Testis (tissue), 3 donors: Measurements from ENCODE around the gene PDE4B. TPM values are rescaled to one million over a fixed set of nuclear protein-coding genes. Genes with fewer than 3 reads are reported as not detected.
"Not testable (repeated sequence)": the region's sequence is repeated elsewhere in the genome, so short reads cannot be mapped to it uniquely, and the experiment has no call there.

Experiments used
- DNase-seq: peaks from one replicate; pipeline ENCODE4 v3.0.0-alpha.2; 2019
- H3K27ac ChIP-seq, 2 donors: fragments of 200-600 bp; sonication (generic); one replicate each; pipeline ENCODE4 v1.5.1; 2019
- H3K27me3 ChIP-seq: fragments of 200-600 bp; sonication (generic); one replicate; pipeline ENCODE4 v1.5.1; 2019
- H3K36me3 ChIP-seq: fragments of 200-600 bp; sonication (generic); one replicate; pipeline ENCODE4 v1.5.1; 2017; ENCODE audit warnings: low read depth; ENCODE audit errors: missing control alignments
- H3K4me1 ChIP-seq: fragments of 200-600 bp; sonication (generic); one replicate; pipeline ENCODE4 v1.5.1; 2019
- H3K4me3 ChIP-seq, 2 donors: fragments of 200-600 bp; sonication (generic); one replicate each; pipeline ENCODE4 v1.5.1; 2017 to 2019
- H3K9me3 ChIP-seq: fragments of 200-600 bp; sonication (generic); one replicate; pipeline ENCODE4 v1.5.1; 2017
- POLR2A ChIP-seq: fragments of 450-650 bp; IDR thresholded peaks from one replicate; pipeline ENCODE4 v1.6.1; 2017; ENCODE audit warnings: antibody characterized with exemption, mild to moderate bottlenecking, moderate library complexity
- WGBS, 2 donors: methylation state at CpG; one replicate each; pipeline ENCODE4 v1.1.5; 2018; 5-methylcytosine and 5-hydroxymethylcytosine counted together
- intact Hi-C: fragments of 100-400 bp; cut with DNase I; formaldehyde crosslinking; loops from one replicate; pipeline ENCODE4 v1.15.1; 2023; ENCODE audit warnings: low total_unique reads
- polyA plus RNA-seq: library from polyadenylated mRNA; stranded (reverse); fragments of 350-450 nt; fragmentation: Illumina TruSeq; extraction: RNeasy Lipid Tissue Mini Kit (QIAGEN cat#74804); gene quantifications from one replicate; pipeline ENCODE4 v1.2.3, GENCODE V29; 2014; ENCODE audit warnings: low read depth, low replicate concordance; ENCODE audit not compliant: insufficient read depth
- total RNA-seq, 2 donors: library from RNA; depleted of rRNA; stranded (reverse); fragments of >200 nt; gene quantifications; one replicate each; pipeline ENCODE4 v1.2.3, GENCODE V29; 2016
- TF ChIP-seq, protein P1 (sequence below), 3 experiments: fragments of 450-650 bp in 2 of 3; fragments of 200-600 bp in 1 of 3; sonication (generic) in 1 of 3; IDR thresholded peaks; one replicate each; pipeline ENCODE4 v1.5.1; 2016 to 2019; ENCODE audit warnings: antibody characterized with exemption in 3 of 3, mild to moderate bottlenecking in 2 of 3, moderate library complexity in 1 of 3

PDE4B gene
- total and polyA plus RNA-seq, 3 donors from 2014 or later, result 11.5 to 16.1 (median 12.4) TPM

DNA sequence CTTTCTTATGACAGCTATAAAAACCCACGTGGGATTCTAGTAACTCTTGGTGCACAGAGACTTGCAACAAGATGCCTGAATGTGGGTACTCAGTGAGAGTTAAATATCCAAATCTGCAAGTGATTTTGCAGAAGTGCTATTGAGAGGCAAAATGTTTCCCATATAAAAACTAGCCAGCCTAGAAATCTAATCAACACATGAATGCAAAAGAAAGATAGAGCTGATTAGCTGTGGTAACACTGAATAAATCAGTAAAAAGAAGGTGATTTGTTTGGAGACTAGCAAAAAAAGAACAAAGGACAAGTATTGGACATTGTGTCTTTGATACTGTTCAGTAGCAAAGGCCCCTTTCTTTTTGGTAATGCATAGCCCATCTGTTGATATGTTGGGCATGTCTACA, 527.5 kb downstream of the PDE4B start:
- Histone ChIP-seq H3K9me3 (no peaks in the 10 kb centered on the region), H3K27ac (no peak overlapping the region), H3K4me3 (no peak overlapping the region), H3K4me1 (no peaks in the 10 kb centered on the region), H3K36me3 (no peaks in the 10 kb centered on the region), H3K27me3 (no peaks in the 10 kb centered on the region)
- no peak for DNase-seq
- intact Hi-C loops, result no loop called here
- TF ChIP-seq, protein P1, sequence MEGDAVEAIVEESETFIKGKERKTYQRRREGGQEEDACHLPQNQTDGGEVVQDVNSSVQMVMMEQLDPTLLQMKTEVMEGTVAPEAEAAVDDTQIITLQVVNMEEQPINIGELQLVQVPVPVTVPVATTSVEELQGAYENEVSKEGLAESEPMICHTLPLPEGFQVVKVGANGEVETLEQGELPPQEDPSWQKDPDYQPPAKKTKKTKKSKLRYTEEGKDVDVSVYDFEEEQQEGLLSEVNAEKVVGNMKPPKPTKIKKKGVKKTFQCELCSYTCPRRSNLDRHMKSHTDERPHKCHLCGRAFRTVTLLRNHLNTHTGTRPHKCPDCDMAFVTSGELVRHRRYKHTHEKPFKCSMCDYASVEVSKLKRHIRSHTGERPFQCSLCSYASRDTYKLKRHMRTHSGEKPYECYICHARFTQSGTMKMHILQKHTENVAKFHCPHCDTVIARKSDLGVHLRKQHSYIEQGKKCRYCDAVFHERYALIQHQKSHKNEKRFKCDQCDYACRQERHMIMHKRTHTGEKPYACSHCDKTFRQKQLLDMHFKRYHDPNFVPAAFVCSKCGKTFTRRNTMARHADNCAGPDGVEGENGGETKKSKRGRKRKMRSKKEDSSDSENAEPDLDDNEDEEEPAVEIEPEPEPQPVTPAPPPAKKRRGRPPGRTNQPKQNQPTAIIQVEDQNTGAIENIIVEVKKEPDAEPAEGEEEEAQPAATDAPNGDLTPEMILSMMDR (IDR thresholded peaks at IDR 0.05), result no peak
- no peak for TF ChIP-seq POLR2A
- WGBS, 2 donors, result 29% methylated on average over 1 of the region's 1 CpG

DNA sequence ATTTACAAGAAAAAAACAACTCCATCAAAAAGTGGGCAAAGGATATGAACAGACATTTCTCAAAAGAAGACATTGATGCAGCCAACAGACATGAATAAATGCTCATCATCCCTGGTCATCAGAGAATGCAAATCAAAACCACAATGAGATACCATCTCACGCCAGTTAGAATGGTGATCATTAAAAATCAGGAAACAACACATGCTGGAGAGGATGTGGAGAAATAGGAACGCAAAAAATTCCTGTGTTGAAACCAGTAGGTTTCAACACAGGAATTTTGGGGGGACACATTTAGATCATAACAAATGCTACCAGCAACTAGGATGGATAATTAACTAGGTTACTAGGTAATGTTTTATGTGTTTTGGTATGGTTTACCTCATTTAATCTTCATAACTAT, 529.8 kb downstream of the PDE4B start:
- H3K36me3 ChIP-seq, H3K27ac ChIP-seq, intact Hi-C loops, H3K4me3 ChIP-seq, H3K4me1 ChIP-seq, H3K9me3 ChIP-seq, DNase-seq, H3K27me3 ChIP-seq: not testable (repeated sequence)
- WGBS, 2 donors, result 84 to 91% methylated on average over 2 of the region's 2 CpGs

DNA sequence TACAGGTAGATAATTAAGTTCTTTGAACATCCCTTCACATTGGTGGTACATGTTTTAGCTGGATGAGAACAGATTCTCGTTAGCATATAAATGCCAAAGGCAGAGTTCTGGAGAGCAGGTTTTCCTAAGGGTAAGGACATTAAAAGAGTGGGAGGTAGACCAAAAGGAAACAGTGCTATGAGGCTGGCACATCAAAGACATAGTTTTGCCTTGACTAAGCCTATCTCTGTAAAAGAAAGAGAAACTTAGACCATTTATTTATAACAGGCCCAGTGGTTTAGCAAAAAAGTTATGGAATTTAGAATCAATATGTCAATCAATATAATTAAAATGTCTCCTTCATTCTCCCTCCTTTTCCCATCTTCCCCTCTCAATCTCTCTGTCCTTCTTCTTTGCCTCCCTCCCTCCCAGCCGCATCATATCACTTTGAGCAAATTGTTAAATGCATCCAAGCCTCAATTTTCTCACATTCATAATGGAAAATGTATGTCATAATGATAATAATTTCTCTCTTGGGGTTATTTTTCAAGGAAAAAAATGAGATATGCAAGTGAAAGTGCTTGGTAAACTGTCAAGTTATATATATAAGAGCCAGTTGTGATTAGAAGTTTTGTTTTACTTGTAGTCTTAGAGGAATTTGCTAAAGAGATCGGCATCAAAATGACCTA, 531.4 kb downstream of the PDE4B start:
- Histone ChIP-seq H3K36me3 (no peaks in the 10 kb centered on the region), H3K9me3 (no peaks in the 10 kb centered on the region), H3K4me3 (no peak overlapping the region), H3K27ac (no peak overlapping the region), H3K27me3 (no peaks in the 10 kb centered on the region), H3K4me1 (no peaks in the 10 kb centered on the region)
- no peak for TF ChIP-seq POLR2A
- TF ChIP-seq, protein P1 (IDR thresholded peaks at IDR 0.05), result no peak
- DNase-seq, result no peak
- intact Hi-C loops, result no loop called here
- WGBS, 2 donors, result 73 to 78% methylated on average over 3 of the region's 3 CpGs

DNA sequence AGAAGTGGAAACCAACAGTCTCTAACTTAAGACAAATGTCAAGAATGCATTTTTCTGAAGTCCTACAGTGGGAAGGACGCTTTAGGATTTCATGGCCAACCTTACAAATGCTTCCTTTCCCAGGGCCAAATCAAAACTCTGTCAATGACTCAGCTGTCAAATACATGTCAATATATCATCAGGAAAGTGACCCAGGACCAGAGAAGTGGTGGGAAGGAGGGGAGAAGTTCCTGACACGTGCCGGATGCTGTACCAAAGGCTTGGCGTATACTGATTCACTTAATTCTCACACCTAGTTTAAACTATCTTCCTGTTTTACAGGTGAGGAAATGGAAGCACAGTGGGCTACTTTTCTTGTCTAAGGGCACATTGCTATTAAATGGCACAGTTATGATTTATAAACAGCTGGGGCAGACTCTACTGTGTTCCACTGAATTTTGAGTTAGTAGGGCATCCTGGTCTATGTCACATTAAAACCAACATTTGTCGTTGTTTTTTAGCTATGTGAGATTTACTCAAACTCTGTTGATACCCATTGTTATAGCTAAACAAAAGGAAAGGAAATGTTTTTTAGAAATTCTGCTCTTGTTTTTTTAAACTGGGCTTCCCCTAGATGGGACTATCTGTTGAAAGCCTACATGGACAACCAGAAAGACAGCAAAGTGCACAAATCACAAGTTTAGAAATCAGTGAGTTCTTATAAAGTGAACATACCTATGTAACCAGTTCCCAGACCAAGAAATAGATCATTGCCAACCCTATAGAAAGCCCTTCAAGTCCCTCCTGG, 533.1 kb downstream of the PDE4B start:
- TF ChIP-seq, protein P1 (IDR thresholded peaks at IDR 0.05), result no peak
- TF ChIP-seq POLR2A, result no peak
- no peaks in the 10 kb centered on the region for H3K4me1 ChIP-seq
- H3K27me3 ChIP-seq, result no peaks in the 10 kb centered on the region
- H3K27ac ChIP-seq, result no peak overlapping the region
- no peak for DNase-seq
- 93 to 95% methylated on average over 5 of the region's 5 CpGs for WGBS, 2 donors
- H3K4me3 ChIP-seq, result no peak overlapping the region
- no peaks in the 10 kb centered on the region for H3K9me3 ChIP-seq
- no peaks in the 10 kb centered on the region for H3K36me3 ChIP-seq
- intact Hi-C loops, result no loop called here

DNA sequence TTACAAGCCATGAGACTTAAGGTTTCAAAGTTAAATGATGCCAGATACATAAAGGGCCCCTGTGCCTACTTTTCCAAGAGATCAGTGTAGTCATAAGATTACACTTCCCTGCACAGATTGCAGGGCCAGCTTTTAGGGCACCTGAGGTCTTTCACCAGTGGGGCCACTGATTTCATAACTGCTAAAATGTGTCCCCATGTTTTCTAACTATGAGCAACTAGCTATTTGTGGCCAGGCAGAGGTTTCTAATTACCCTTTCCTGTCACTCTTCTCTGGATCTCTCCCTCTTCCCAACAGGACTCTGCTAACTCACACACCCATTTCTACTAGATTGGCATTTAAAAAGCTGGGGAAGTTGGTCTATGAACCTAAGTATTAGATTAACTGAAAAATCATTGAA, 534.2 kb downstream of the PDE4B start:
- no peak overlapping the region for H3K27ac ChIP-seq
- DNase-seq, result no peak
- H3K27me3 ChIP-seq, result no peaks in the 10 kb centered on the region
- TF ChIP-seq, protein P1 (IDR thresholded peaks at IDR 0.05), result no peak
- H3K36me3 ChIP-seq, result no peaks in the 10 kb centered on the region
- H3K4me1 ChIP-seq, result no peaks in the 10 kb centered on the region
- intact Hi-C loops, result no loop called here
- H3K4me3 ChIP-seq, result no peak overlapping the region
- H3K9me3 ChIP-seq, result no peaks in the 10 kb centered on the region
